GM13977 (cell line): ENCODE data around the gene ELOF1.

Experiments
- DNase-seq: peaks from one replicate; pipeline ENCODE4 v3.0.0; 2012; ENCODE audit warnings: low spot score
- CTCF ChIP-seq: IDR thresholded peaks from 2 replicates; pipeline ENCODE4 v1.5.1; 2012; ENCODE audit warnings: mild to moderate bottlenecking, control low read depth; ENCODE audit not compliant: insufficient read depth; ENCODE audit errors: extremely low read depth, missing control alignments
- in situ Hi-C: fragments of 300-500 bp; cut with MboI; formaldehyde crosslinking; loops from one replicate; pipeline ENCODE4 v1.12.0; 2022; ENCODE audit warnings: low sequenced_read_pairs, low pct_unique_long_range_greater_than_20kb, mixed read lengths, inconsistent platforms; ENCODE audit not compliant: unreplicated experiment

ELOF1 gene

GRCh38 chr19:11547929-11548700, 10.9 kb downstream of the ELOF1 start:
- in situ Hi-C loops, result no loop called here
- no peak for TF ChIP-seq CTCF

GRCh38 chr19:11541238-11541637, 17.8 kb downstream of the ELOF1 start:
- in situ Hi-C loops, result no loop called here
- peak; percentile 55 for DNase-seq
- no peak for TF ChIP-seq CTCF

More at GRCh38 chr19:11547929-11548700, 10.9 kb downstream of the ELOF1 start:
- peak; percentile 9 for DNase-seq

GRCh38 chr19:11540645-11541044, 18.4 kb downstream of the ELOF1 start:
- no peak for TF ChIP-seq CTCF
- in situ Hi-C loops, result no loop called here
- DNase-seq, result no peak

GRCh38 chr19:11539495-11540365, 19.3 kb downstream of the ELOF1 start:
- TF ChIP-seq CTCF, result no peak
- DNase-seq, result no peak
- in situ Hi-C loops, result no loop called here

- no peak for DNase-seq
- in situ Hi-C loops, result no loop called here
- no peak for TF ChIP-seq CTCF
These were observed 20.6 kb downstream of the ELOF1 start, which contains the start of gene CNN1 for GRCh38 chr19:11538232-11539036. CNN1 (plus strand) TSS chr19:11538851; CDS start chr19:11538928, 77 bp downstream.
